B cell (primary cell): Measurements from ENCODE around the gene GPR162.

Experiments used
- EZH2 ChIP-seq: IDR thresholded peaks from 2 replicates; pipeline ENCODE4 v1.6.1; 2012; ENCODE audit warnings: borderline replicate concordance, low read depth, mild to moderate bottlenecking, moderate library complexity, low read length; ENCODE audit not compliant: insufficient read depth, poor library complexity, severe bottlenecking
- TF ChIP-seq, protein P1 (sequence below): fragments of 200-600 bp; IDR thresholded peaks from one replicate; pipeline ENCODE4 v1.8.0; 2022; ENCODE audit warnings: antibody characterized with exemption, mild to moderate bottlenecking

DNA sequence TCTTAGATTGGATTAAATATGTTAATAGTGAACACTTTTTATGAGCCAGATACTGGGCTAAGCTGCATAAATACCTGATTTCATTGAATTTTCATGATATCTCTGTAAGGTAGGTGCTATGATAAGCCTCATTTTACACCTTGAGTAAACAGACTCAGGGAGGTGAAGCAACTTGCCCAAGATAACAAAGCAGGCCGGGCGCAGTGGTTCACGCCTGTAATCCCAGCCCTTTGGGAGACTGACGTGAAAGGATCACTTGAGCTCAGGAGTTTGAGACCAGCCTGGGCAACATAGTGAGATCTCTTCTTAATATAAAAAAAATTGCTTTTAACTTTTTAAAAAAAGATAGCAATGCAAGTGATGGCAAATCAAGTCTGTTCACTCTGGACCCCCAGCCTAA, 20.5 kb downstream of the GPR162 start:
- TF ChIP-seq, protein P1, sequence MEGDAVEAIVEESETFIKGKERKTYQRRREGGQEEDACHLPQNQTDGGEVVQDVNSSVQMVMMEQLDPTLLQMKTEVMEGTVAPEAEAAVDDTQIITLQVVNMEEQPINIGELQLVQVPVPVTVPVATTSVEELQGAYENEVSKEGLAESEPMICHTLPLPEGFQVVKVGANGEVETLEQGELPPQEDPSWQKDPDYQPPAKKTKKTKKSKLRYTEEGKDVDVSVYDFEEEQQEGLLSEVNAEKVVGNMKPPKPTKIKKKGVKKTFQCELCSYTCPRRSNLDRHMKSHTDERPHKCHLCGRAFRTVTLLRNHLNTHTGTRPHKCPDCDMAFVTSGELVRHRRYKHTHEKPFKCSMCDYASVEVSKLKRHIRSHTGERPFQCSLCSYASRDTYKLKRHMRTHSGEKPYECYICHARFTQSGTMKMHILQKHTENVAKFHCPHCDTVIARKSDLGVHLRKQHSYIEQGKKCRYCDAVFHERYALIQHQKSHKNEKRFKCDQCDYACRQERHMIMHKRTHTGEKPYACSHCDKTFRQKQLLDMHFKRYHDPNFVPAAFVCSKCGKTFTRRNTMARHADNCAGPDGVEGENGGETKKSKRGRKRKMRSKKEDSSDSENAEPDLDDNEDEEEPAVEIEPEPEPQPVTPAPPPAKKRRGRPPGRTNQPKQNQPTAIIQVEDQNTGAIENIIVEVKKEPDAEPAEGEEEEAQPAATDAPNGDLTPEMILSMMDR: no peak
- no peak for TF ChIP-seq EZH2
